ENCODE data around the gene MRPS26.
A peak's percentile ranks its signal among the peaks of the same experiment; 100 is the strongest.

The MRPS26 gene

DNA sequence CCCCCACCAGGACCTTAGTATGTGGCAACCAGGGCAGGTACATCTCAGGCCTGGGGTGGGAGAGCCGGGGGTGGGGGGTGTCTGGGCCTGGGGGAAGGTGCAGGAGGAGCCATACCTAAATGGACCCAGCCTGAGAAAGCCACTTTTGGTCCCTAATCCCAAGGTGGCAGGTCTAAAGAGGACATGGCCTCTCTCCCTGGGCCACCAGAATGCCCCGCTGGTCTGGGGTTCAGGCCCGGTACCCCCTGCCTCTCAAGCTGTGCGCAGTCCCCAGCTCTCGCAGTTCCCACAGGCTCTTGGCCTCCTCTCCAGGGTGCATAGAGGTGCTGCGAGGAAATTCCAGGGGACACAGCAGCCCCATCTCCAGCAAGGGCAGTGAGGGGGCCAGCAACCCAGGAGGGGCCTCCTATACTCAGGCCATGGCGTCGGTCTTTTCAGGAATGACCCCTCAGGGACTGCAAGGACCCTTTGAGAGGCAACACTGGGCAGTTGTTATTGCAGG is 39.8 kb downstream of the MRPS26 start:
- no peak overlapping the region for H3K27ac ChIP-seq (ENCODE audit: low read depth, low read length)
- no peak overlapping the region for H2BK5ac ChIP-seq (ENCODE audit: low read depth, low read length, poor library complexity)
- H2BK12ac ChIP-seq (ENCODE audit: low read length), result no peak overlapping the region
- no peak overlapping the region for H4K12ac ChIP-seq (ENCODE audit: low read depth, low read length)
- peaks cover 0 to 13% of the 10 kb centered on the region in 2 experiments for H3K4me1 ChIP-seq (ENCODE audit: control insufficient read depth in 1 of 2, insufficient read depth in 2 of 2, low read length in 2 of 2)
- H3K4ac ChIP-seq (ENCODE audit: low read depth, low read length), result no peak overlapping the region
- H3K79me2 ChIP-seq (ENCODE audit: control insufficient read depth, insufficient read depth, low read length, poor library complexity), result no peaks in the 10 kb centered on the region
- no peak overlapping the region for H2BK120ac ChIP-seq (ENCODE audit: insufficient read depth, low read length, poor library complexity)
- no peak overlapping the region for H3K14ac ChIP-seq (ENCODE audit: low read length)
- peaks cover 37% of the 10 kb centered on the region for H3K27me3 ChIP-seq (ENCODE audit: insufficient read depth, low read length)
- H3K4me2 ChIP-seq (ENCODE audit: low read length), result no peak overlapping the region
- peaks cover 5% of the 10 kb centered on the region for H3K9me3 ChIP-seq (ENCODE audit: insufficient read depth, low read depth, low read length)
- no CpG with 5 or more reads among the region's 8 CpGs for WGBS (ENCODE audit: extremely low coverage, insufficient coverage, insufficient read length)
- H2AFZ ChIP-seq (ENCODE audit: insufficient read depth, low read length, poor library complexity), result no peak overlapping the region
- H3K9ac ChIP-seq (ENCODE audit: low read length), result no peak overlapping the region
- DNase-seq, result no peak
- no peak overlapping the region for H3K18ac ChIP-seq (ENCODE audit: low read length)
- H3K79me1 ChIP-seq (ENCODE audit: low read length), result no peaks in the 10 kb centered on the region
- no peak overlapping the region for H2AK5ac ChIP-seq (ENCODE audit: low read length)
- no peak overlapping the region for H4K91ac ChIP-seq (ENCODE audit: low read depth, low read length)
- H3K36me3 ChIP-seq (ENCODE audit: control insufficient read depth in 1 of 2, insufficient read depth in 2 of 2, low read length in 2 of 2), result no peaks in the 10 kb centered on the region
- H3K4me3 ChIP-seq (ENCODE audit: low read depth, low read length), result no peak overlapping the region
- no peak overlapping the region for H4K8ac ChIP-seq (ENCODE audit: low read depth, low read length)
- no peak overlapping the region for H3K23ac ChIP-seq (ENCODE audit: low read length)

DNA sequence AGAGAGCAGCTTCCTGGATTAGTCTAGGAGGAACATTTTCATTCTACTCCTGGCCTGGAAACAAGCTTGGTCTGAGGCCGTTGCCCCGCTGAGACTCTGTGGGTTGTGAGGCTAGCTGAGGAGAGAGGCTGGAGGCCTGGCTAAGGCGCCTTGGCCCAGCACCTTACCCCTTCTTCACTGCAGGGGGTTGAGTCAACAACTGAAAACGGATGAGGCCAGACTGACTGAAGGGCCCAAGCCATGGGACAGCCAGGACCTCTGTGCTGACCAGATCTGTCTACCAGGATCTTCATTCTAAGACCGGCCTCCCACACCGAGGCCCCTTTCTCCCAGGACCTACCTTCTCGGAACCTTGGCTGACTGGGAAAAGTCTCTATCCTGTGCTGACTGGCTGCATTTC is 42.2 kb downstream of the MRPS26 start:
- Histone ChIP-seq H3K27ac (ENCODE audit: low read depth, low read length) (no peak overlapping the region), H3K79me2 (ENCODE audit: control insufficient read depth, insufficient read depth, low read length, poor library complexity) (peaks cover 2% of the 10 kb centered on the region), H3K9me3 (ENCODE audit: insufficient read depth, low read depth, low read length) (peaks cover 2% of the 10 kb centered on the region), H2BK12ac (ENCODE audit: low read length) (no peak overlapping the region), H3K9ac (ENCODE audit: low read length) (no peak overlapping the region), H3K4ac (ENCODE audit: low read depth, low read length) (no peak overlapping the region), H3K36me3 (ENCODE audit: control insufficient read depth in 1 of 2, insufficient read depth in 2 of 2, low read length in 2 of 2) (no peaks in the 10 kb centered on the region), H3K4me3 (ENCODE audit: low read depth, low read length) (no peak overlapping the region), H3K4me2 (ENCODE audit: low read length) (no peak overlapping the region), H3K18ac (ENCODE audit: low read length) (no peak overlapping the region), H4K91ac (ENCODE audit: low read depth, low read length) (no peak overlapping the region), H3K4me1 (ENCODE audit: control insufficient read depth in 1 of 2, insufficient read depth in 2 of 2, low read length in 2 of 2) (peaks cover 5 to 10% of the 10 kb centered on the region in 2 experiments), H4K12ac (ENCODE audit: low read depth, low read length) (no peak overlapping the region), H2AK5ac (ENCODE audit: low read length) (no peak overlapping the region), H2AFZ (ENCODE audit: insufficient read depth, low read length, poor library complexity) (no peak overlapping the region), H3K14ac (ENCODE audit: low read length) (no peak overlapping the region), H2BK120ac (ENCODE audit: insufficient read depth, low read length, poor library complexity) (no peak overlapping the region), H2BK5ac (ENCODE audit: low read depth, low read length, poor library complexity) (no peak overlapping the region), H3K79me1 (ENCODE audit: low read length) (peaks cover 6% of the 10 kb centered on the region), H4K8ac (ENCODE audit: low read depth, low read length) (no peak overlapping the region), H3K27me3 (ENCODE audit: insufficient read depth, low read length) (peaks cover 15% of the 10 kb centered on the region), H3K23ac (ENCODE audit: low read length) (no peak overlapping the region)
- no peak for DNase-seq
- WGBS (ENCODE audit: extremely low coverage, insufficient coverage, insufficient read length), result no CpG with 5 or more reads among the region's 7 CpGs

DNA sequence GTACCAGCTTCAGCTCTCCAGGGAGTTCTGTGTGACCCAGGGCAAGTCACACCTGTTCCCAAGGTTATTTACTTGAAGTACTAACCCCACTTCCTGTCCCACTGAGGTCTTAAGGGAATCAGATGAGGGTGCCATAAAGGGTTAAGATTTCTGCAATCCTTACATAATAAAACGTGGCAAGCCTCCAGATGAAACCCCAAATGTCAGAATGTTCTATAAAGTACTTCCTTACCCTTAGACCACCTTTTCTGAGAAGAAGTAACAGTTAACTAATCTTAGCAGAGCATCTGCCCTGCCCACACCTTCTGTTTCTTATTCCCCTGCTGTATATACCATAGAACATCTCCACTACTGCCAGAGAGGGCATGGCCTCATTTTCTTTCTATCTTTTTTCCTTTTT is 44.7 kb downstream of the MRPS26 start:
- no peaks in the 10 kb centered on the region for H3K27me3 ChIP-seq (ENCODE audit: insufficient read depth, low read length)
- WGBS (ENCODE audit: extremely low coverage, insufficient coverage, insufficient read length), result no CpG with 5 or more reads among the region's 1 CpG
- H3K18ac ChIP-seq (ENCODE audit: low read length), result no peak overlapping the region
- no peak overlapping the region for H3K9ac ChIP-seq (ENCODE audit: low read length)
- H2BK12ac ChIP-seq (ENCODE audit: low read length), result no peak overlapping the region
- no peak overlapping the region for H2BK5ac ChIP-seq (ENCODE audit: low read depth, low read length, poor library complexity)
- H4K8ac ChIP-seq (ENCODE audit: low read depth, low read length), result no peak overlapping the region
- H3K36me3 ChIP-seq (ENCODE audit: control insufficient read depth in 1 of 2, insufficient read depth in 2 of 2, low read length in 2 of 2), result no peaks in the 10 kb centered on the region
- no peak overlapping the region for H2BK120ac ChIP-seq (ENCODE audit: insufficient read depth, low read length, poor library complexity)
- H3K79me2 ChIP-seq (ENCODE audit: control insufficient read depth, insufficient read depth, low read length, poor library complexity), result peaks cover 4% of the 10 kb centered on the region
- H3K4me2 ChIP-seq (ENCODE audit: low read length), result no peak overlapping the region
- H3K4ac ChIP-seq (ENCODE audit: low read depth, low read length), result no peak overlapping the region
- H3K14ac ChIP-seq (ENCODE audit: low read length), result no peak overlapping the region
- no peak overlapping the region for H4K91ac ChIP-seq (ENCODE audit: low read depth, low read length)
- no peak for DNase-seq
- peaks cover 2% of the 10 kb centered on the region for H3K9me3 ChIP-seq (ENCODE audit: insufficient read depth, low read depth, low read length)
- H3K79me1 ChIP-seq (ENCODE audit: low read length), result peaks cover 16% of the 10 kb centered on the region
- no peak overlapping the region for H2AK5ac ChIP-seq (ENCODE audit: low read length)
- H3K23ac ChIP-seq (ENCODE audit: low read length), result no peak overlapping the region
- no peak overlapping the region for H2AFZ ChIP-seq (ENCODE audit: insufficient read depth, low read length, poor library complexity)
- H3K27ac ChIP-seq (ENCODE audit: low read depth, low read length), result no peak overlapping the region
- peaks cover 12 to 13% of the 10 kb centered on the region in 2 experiments for H3K4me1 ChIP-seq (ENCODE audit: control insufficient read depth in 1 of 2, insufficient read depth in 2 of 2, low read length in 2 of 2)
- no peak overlapping the region for H3K4me3 ChIP-seq (ENCODE audit: low read depth, low read length)
- H4K12ac ChIP-seq (ENCODE audit: low read depth, low read length), result no peak overlapping the region

- Histone ChIP-seq H2AFZ (ENCODE audit: insufficient read depth, low read length, poor library complexity) (peak overlapping the region; percentile 91), H3K79me2 (ENCODE audit: control insufficient read depth, insufficient read depth, low read length, poor library complexity) (peaks cover 4% of the 10 kb centered on the region), H3K23ac (ENCODE audit: low read length) (no peak overlapping the region), H3K14ac (ENCODE audit: low read length) (peak overlapping the region; percentile 73), H4K91ac (ENCODE audit: low read depth, low read length) (peak overlapping the region; percentile 76), H3K27ac (ENCODE audit: low read depth, low read length) (no peak overlapping the region), H3K79me1 (ENCODE audit: low read length) (peaks cover 16% of the 10 kb centered on the region), H4K12ac (ENCODE audit: low read depth, low read length) (peak overlapping the region; percentile 94), H3K4me3 (ENCODE audit: low read depth, low read length) (peak overlapping the region; percentile 66), H3K4me2 (ENCODE audit: low read length) (peak overlapping the region; percentile 73), H3K4ac (ENCODE audit: low read depth, low read length) (peak overlapping the region; percentile 78), H2BK5ac (ENCODE audit: low read depth, low read length, poor library complexity) (peak overlapping the region; percentile 57), H3K36me3 (ENCODE audit: control insufficient read depth in 1 of 2, insufficient read depth in 2 of 2, low read length in 2 of 2) (no peaks in the 10 kb centered on the region), H3K9ac (ENCODE audit: low read length) (peak overlapping the region; percentile 38), H2BK120ac (ENCODE audit: insufficient read depth, low read length, poor library complexity) (peak overlapping the region; percentile 75), H3K9me3 (ENCODE audit: insufficient read depth, low read depth, low read length) (peaks cover 2% of the 10 kb centered on the region), H3K18ac (ENCODE audit: low read length) (peak overlapping the region; percentile 77), H3K4me1 (ENCODE audit: control insufficient read depth in 1 of 2, insufficient read depth in 2 of 2, low read length in 2 of 2) (peaks cover 12 to 13% of the 10 kb centered on the region in 2 experiments), H2BK12ac (ENCODE audit: low read length) (peak overlapping the region; percentile 73), H3K27me3 (ENCODE audit: insufficient read depth, low read length) (no peaks in the 10 kb centered on the region), H2AK5ac (ENCODE audit: low read length) (peak overlapping the region; percentile 30), H4K8ac (ENCODE audit: low read depth, low read length) (peak overlapping the region; percentile 92)
- no peak for DNase-seq
- no CpG with 5 or more reads among the region's 81 CpGs for WGBS (ENCODE audit: extremely low coverage, insufficient coverage, insufficient read length)
Measured at GRCh38 chr20:3092611-3093379, 46.9 kb downstream of the MRPS26 start.

Measured in trophoblast cell (in vitro differentiated cells and primary cell).